Activated T-cell treated with anti-CD3 and anti-CD28 coated beads, Interleukin-2, amount 50 U/mL, for 72 hours (primary cell): Measurements from ENCODE around the gene HSD11B2. TPM values are rescaled to one million over a fixed set of nuclear protein-coding genes. Genes with fewer than 3 reads are reported as not detected.
A peak's percentile ranks its signal among the peaks of the same experiment; 100 is the strongest.

ENCODE experiments used
- ATAC-seq, 2 donors: fragments of 150-1000 bp; cut with Tn5 transposase; replicated peaks in 1 of 2; 2 replicates each; pipeline ENCODE4 v1.10.0; 2021; ENCODE audit warnings: moderate library complexity in 2 of 2, mild to moderate bottlenecking in 1 of 2
- DNase-seq, 2 donors: peaks; one replicate each; pipeline ENCODE4 v3.0.0; 2021 to 2022; ENCODE audit warnings: mixed read lengths in 1 of 2
- H3K27ac Mint-ChIP-seq: one replicate; pipeline ENCODE4 v1.8.0; 2022; ENCODE audit warnings: mild to moderate bottlenecking, moderate library complexity, mixed read lengths
- H3K27me3 Mint-ChIP-seq: one replicate; pipeline ENCODE4 v1.8.0; 2022; ENCODE audit warnings: low read depth, mixed read lengths
- H3K36me3 Mint-ChIP-seq, 2 donors: one replicate each; pipeline ENCODE4 v1.8.0; 2022; ENCODE audit warnings: mixed read lengths in 2 of 2, mild to moderate bottlenecking in 1 of 2; ENCODE audit not compliant: insufficient read depth in 2 of 2
- H3K4me1 Mint-ChIP-seq: one replicate; pipeline ENCODE4 v1.8.0; 2022; ENCODE audit warnings: low read depth, mixed read lengths
- H3K4me3 Mint-ChIP-seq, 2 donors: one replicate each; pipeline ENCODE4 v1.8.0; 2022; ENCODE audit warnings: mild to moderate bottlenecking in 2 of 2, mixed read lengths in 2 of 2, moderate library complexity in 2 of 2
- H3K9me3 Mint-ChIP-seq, 2 donors: one replicate each; pipeline ENCODE4 v1.8.0; 2022; ENCODE audit warnings: mixed read lengths in 2 of 2
- total RNA-seq, 2 donors: library from RNA; stranded (reverse); gene quantifications; one replicate each; pipeline ENCODE4 v1.2.3, GENCODE V29; 2022

HSD11B2 gene
- total RNA-seq, 2 donors from 2014 or later, result 0.53 to 1.1 TPM

- Mint-ChIP-seq H3K27ac (no peak overlapping the region), H3K4me1 (no peaks in the 10 kb centered on the region), H3K27me3 (no peaks in the 10 kb centered on the region), H3K9me3 (no peaks in the 10 kb centered on the region), H3K4me3 (no peak overlapping the region), H3K36me3 (no peaks in the 10 kb centered on the region)
- ATAC-seq (peak; percentile 88), DNase-seq (peak; percentile 77 to 78)
These were observed 16.7 kb downstream of the HSD11B2 start for GRCh38 chr16:67447508-67448076.

GRCh38 chr16:67448580-67448979 is 17.7 kb downstream of the HSD11B2 start:
- ATAC-seq, result no peak
- H3K27me3 Mint-ChIP-seq, result no peaks in the 10 kb centered on the region
- H3K4me1 Mint-ChIP-seq, result no peaks in the 10 kb centered on the region
- H3K27ac Mint-ChIP-seq, result no peak overlapping the region
- no peaks in the 10 kb centered on the region for H3K36me3 Mint-ChIP-seq
- H3K9me3 Mint-ChIP-seq, result no peaks in the 10 kb centered on the region
- DNase-seq, result no peak
- H3K4me3 Mint-ChIP-seq, result no peak overlapping the region

DNA sequence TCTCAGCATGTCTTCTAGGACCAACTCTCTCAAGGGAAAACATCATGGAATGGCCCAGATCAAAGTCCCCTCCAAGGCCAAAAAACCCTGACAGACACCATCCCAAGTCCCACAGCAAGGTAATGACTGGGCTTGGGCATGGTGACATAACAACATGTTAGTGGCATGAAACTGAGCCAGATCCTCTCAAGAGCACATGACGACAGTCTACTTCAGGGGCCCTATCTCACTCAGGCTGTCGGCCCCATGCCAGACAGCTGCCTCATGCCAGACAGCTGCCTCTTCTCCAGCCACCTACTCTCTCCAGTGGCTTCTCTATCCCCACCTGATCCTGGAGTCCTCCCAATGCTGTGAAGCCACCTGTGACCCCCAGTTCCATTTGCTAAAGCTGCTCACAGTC is 18.4 kb downstream of the HSD11B2 start:
- ATAC-seq, result no peak
- no peaks in the 10 kb centered on the region for H3K9me3 Mint-ChIP-seq
- no peaks in the 10 kb centered on the region for H3K36me3 Mint-ChIP-seq
- no peaks in the 10 kb centered on the region for H3K27me3 Mint-ChIP-seq
- no peak for DNase-seq
- no peak overlapping the region for H3K4me3 Mint-ChIP-seq
- H3K27ac Mint-ChIP-seq, result no peak overlapping the region
- no peaks in the 10 kb centered on the region for H3K4me1 Mint-ChIP-seq

DNA sequence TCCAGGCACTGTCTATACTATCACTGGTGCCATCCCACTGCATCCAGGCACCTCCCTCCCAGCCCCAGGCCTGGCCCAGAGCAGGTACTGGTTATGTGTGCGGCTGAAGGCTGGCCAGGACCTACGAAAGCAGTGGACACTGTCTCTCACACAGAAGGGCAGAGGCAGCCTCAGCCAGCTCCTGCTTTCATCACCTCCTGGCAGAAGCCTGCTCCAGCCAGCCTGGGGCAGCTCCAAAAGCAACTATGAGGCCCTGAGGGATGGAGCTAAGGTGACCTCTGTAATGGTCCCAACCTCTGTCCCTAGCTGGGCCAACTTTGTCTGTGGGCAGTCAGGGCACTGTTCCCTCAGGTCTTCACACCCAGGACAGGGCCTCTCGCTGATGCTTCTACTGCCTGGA is 18.8 kb downstream of the HSD11B2 start:
- H3K9me3 Mint-ChIP-seq, result no peaks in the 10 kb centered on the region
- no peak overlapping the region for H3K4me3 Mint-ChIP-seq
- no peaks in the 10 kb centered on the region for H3K4me1 Mint-ChIP-seq
- no peaks in the 10 kb centered on the region for H3K27me3 Mint-ChIP-seq
- DNase-seq, result no peak
- no peak overlapping the region for H3K27ac Mint-ChIP-seq
- ATAC-seq, result no peak
- H3K36me3 Mint-ChIP-seq, result no peaks in the 10 kb centered on the region

- Mint-ChIP-seq H3K4me1 (no peaks in the 10 kb centered on the region), H3K27ac (no peak overlapping the region), H3K9me3 (no peaks in the 10 kb centered on the region), H3K4me3 (no peak overlapping the region), H3K27me3 (no peaks in the 10 kb centered on the region), H3K36me3 (no peaks in the 10 kb centered on the region)
- DNase-seq (no peak), ATAC-seq (no peak)
These were observed 20.3 kb downstream of the HSD11B2 start for GRCh38 chr16:67451061-67451703.

DNA sequence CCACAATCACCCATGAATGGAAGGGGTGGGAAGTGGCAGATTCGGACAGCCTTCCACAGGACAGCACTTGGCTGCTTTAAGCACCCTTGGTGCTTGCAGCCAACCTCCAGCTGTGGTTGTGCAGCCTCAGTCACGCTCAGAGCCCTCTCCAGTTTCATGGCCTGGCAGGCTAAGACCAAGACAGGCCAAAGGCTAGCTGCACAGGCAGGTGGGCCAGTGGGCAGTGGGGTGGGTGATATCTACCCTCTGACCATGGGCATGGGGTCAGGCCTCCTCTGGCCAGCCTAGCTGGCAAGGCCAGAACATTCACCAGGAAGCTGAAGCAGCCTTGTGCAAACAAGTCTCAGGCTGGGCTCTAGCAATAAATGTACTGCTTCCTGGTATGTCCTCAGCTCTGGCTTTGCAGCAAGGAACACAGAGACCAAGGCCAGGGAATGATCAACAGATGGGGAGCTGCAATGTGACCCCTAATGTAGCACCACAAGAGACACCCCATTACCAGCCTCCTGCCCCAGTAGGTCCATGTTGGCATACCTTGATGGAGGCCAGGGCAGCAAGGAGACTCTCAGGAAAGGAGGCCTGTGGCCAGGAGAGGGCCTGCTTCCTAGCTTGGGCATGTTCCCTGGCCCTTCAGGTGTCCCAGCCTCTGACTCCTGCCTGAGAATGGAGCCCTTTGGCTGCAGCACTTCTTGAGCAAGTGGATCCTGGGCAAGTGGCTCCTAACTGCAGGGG is 20.9 kb downstream of the HSD11B2 start:
- no peak for ATAC-seq
- no peaks in the 10 kb centered on the region for H3K36me3 Mint-ChIP-seq
- H3K27ac Mint-ChIP-seq, result no peak overlapping the region
- no peak overlapping the region for H3K4me3 Mint-ChIP-seq
- no peaks in the 10 kb centered on the region for H3K9me3 Mint-ChIP-seq
- DNase-seq, result no peak
- H3K27me3 Mint-ChIP-seq, result no peaks in the 10 kb centered on the region
- H3K4me1 Mint-ChIP-seq, result peaks cover 2% of the 10 kb centered on the region

GRCh38 chr16:67454104-67454503 is 23.2 kb downstream of the HSD11B2 start:
- no peaks in the 10 kb centered on the region for H3K9me3 Mint-ChIP-seq
- no peak for ATAC-seq
- no peak for DNase-seq
- H3K36me3 Mint-ChIP-seq, result no peaks in the 10 kb centered on the region
- no peak overlapping the region for H3K4me3 Mint-ChIP-seq
- H3K27me3 Mint-ChIP-seq, result no peaks in the 10 kb centered on the region
- H3K4me1 Mint-ChIP-seq, result peaks cover 6% of the 10 kb centered on the region
- H3K27ac Mint-ChIP-seq, result no peak overlapping the region

GRCh38 chr16:67454852-67455251 is 23.9 kb downstream of the HSD11B2 start:
- Mint-ChIP-seq H3K27ac (peak overlapping the region; percentile 44), H3K4me1 (peaks cover 6% of the 10 kb centered on the region), H3K9me3 (no peaks in the 10 kb centered on the region), H3K4me3 (no peak overlapping the region), H3K27me3 (no peaks in the 10 kb centered on the region), H3K36me3 (no peaks in the 10 kb centered on the region)
- ATAC-seq (no peak), DNase-seq (no peak)

GRCh38 chr16:67456391-67457081 is 25.6 kb downstream of the HSD11B2 start:
- Mint-ChIP-seq H3K4me3 (no peak overlapping the region), H3K27ac (no peak overlapping the region)
- ATAC-seq, result no peak

GRCh38 chr16:67457611-67458010 is 26.7 kb downstream of the HSD11B2 start:
- no peak overlapping the region for H3K27ac Mint-ChIP-seq

More at GRCh38 chr16:67456391-67457081, 25.6 kb downstream of the HSD11B2 start:
- Mint-ChIP-seq H3K36me3 (no peaks in the 10 kb centered on the region), H3K4me1 (peaks cover 6% of the 10 kb centered on the region), H3K27me3 (no peaks in the 10 kb centered on the region), H3K9me3 (no peaks in the 10 kb centered on the region)
- no peak for DNase-seq

GRCh38 chr16:67458121-67458641 is 27.3 kb downstream of the HSD11B2 start:
- ATAC-seq (no peak), DNase-seq (no peak)
- peaks cover 7% of the 10 kb centered on the region for H3K4me1 Mint-ChIP-seq
- no peaks in the 10 kb centered on the region for H3K9me3 Mint-ChIP-seq
- no peaks in the 10 kb centered on the region for H3K36me3 Mint-ChIP-seq
- H3K4me3 Mint-ChIP-seq, result no peak overlapping the region
- H3K27me3 Mint-ChIP-seq, result no peaks in the 10 kb centered on the region
- no peak overlapping the region for H3K27ac Mint-ChIP-seq

More at GRCh38 chr16:67457611-67458010, 26.7 kb downstream of the HSD11B2 start:
- DNase-seq, result no peak
- ATAC-seq, result no peak
- no peaks in the 10 kb centered on the region for H3K9me3 Mint-ChIP-seq
- H3K4me1 Mint-ChIP-seq, result peaks cover 6% of the 10 kb centered on the region
- no peak overlapping the region for H3K4me3 Mint-ChIP-seq
- no peaks in the 10 kb centered on the region for H3K36me3 Mint-ChIP-seq
- H3K27me3 Mint-ChIP-seq, result no peaks in the 10 kb centered on the region

DNA sequence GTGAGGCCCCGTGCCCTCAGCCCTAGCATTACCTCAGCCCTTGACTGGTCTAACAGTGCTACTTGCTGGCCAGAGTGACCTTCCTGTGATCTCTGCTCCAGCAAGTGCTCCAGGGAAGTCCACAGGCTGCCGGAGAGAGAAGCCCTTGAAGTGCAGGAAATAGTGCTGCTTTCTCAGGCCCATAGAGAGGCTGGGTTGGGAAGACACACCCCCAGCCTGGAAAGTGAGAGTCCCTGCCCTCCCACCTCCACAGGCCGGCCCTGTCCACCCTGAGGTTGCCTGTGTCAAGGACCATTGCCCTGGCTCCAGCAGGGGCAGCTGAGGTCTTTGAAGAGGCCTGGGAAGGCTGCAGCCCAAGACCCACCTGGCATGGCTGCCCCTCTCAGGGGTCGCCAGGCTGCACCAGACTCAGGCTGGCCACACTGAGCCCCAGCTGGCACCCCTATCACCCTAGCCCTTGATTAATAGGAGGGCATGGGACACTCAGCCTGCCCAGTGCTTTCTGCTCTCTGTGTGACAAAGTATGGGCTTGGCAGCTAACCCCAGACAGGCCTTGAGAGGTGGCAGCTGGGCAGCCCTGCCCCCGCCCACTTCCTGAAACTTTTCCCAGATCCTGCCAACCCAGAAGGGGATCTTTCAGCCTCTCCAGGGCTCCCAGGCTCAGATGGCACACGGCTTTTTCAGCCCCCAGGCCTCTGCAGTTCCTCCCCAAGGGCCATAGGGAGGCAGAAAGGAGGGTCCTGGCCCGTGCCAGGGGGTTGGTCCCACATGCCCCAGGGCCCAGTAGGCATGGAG is 28.3 kb downstream of the HSD11B2 start:
- no peak overlapping the region for H3K4me3 Mint-ChIP-seq
- no peak for ATAC-seq
- no peaks in the 10 kb centered on the region for H3K9me3 Mint-ChIP-seq
- peaks cover 10% of the 10 kb centered on the region for H3K4me1 Mint-ChIP-seq
- no peak for DNase-seq
- H3K36me3 Mint-ChIP-seq, result no peaks in the 10 kb centered on the region
- H3K27me3 Mint-ChIP-seq, result no peaks in the 10 kb centered on the region
- H3K27ac Mint-ChIP-seq, result no peak overlapping the region
